PC-9 (cell line): ENCODE measurements around the gene PLEKHH1. TPM values are rescaled to one million over a fixed set of nuclear protein-coding genes. Genes with fewer than 3 reads are reported as not detected.

Experiments used
- BruUV-seq: library from RNA; stranded (reverse); fragments of 400-500 nt; replicated peaks from 2 replicates; lab custom pipeline; 2021; lab: Mats Ljungman, UMichigan
- CTCF ChIA-PET: fragments of 300-600 bp; sonication (Branson Sonifier 250); formaldehyde crosslinking; loops from one replicate; lab custom pipeline; 2022; ENCODE audit warnings: antibody characterized with exemption; lab: Charles Lee
- POLR2A ChIA-PET: fragments of 300-600 bp; sonication (Branson Sonifier 250); formaldehyde crosslinking; loops from one replicate; lab custom pipeline; 2022; ENCODE audit warnings: antibody characterized with exemption; ENCODE audit not compliant: unreplicated experiment; lab: Charles Lee
- DNase-seq, 2 experiments: peaks; one replicate each; pipeline versions ENCODE4 v3.0.0 to v3.0.0-alpha.2; 2015 to 2022; ENCODE audit warnings: mixed read lengths in 1 of 2
- H2AFZ ChIP-seq: fragments of 200-600 bp; sonication (generic); 2 replicates; pipeline ENCODE4 v1.8.1; 2017; ENCODE audit warnings: antibody characterized with exemption
- H3F3A ChIP-seq: fragments of 200-600 bp; sonication (generic); 2 replicates; pipeline ENCODE4 v1.8.1; 2017; ENCODE audit warnings: antibody characterized with exemption, mild to moderate bottlenecking, low read depth; ENCODE audit not compliant: insufficient read depth
- H3K27ac ChIP-seq: fragments of 200-600 bp; sonication (generic); 2 replicates; pipeline ENCODE4 v1.6.1; 2016; ENCODE audit warnings: mixed run types
- H3K27me3 ChIP-seq: fragments of 200-600 bp; sonication (generic); 2 replicates; pipeline ENCODE4 v1.6.1; 2016; ENCODE audit warnings: low read depth, mixed run types; ENCODE audit not compliant: insufficient read depth
- H3K36me3 ChIP-seq: fragments of 200-600 bp; sonication (generic); 2 replicates; pipeline ENCODE4 v1.6.1; 2016; ENCODE audit warnings: low read depth, mixed run types
- H3K4me1 ChIP-seq: fragments of 200-600 bp; sonication (generic); replicated peaks from 2 replicates; pipeline ENCODE4 v1.6.1; 2016; ENCODE audit warnings: mixed run types; ENCODE audit not compliant: insufficient read depth
- H3K4me2 ChIP-seq: fragments of 200-600 bp; sonication (generic); 2 replicates; pipeline ENCODE4 v1.6.1; 2017; ENCODE audit warnings: mixed run types
- H3K4me3 ChIP-seq: fragments of 200-600 bp; sonication (generic); 2 replicates; pipeline ENCODE4 v1.6.1; 2016; ENCODE audit warnings: mixed run types
- H3K79me2 ChIP-seq: fragments of 200-600 bp; sonication (generic); 2 replicates; pipeline ENCODE4 v1.6.1; 2017; ENCODE audit warnings: low read depth, mixed run types
- H3K9me2 ChIP-seq: fragments of 200-600 bp; sonication (generic); 2 replicates; pipeline ENCODE4 v1.8.1; 2017; ENCODE audit warnings: mild to moderate bottlenecking; ENCODE audit not compliant: insufficient read depth
- H3K9me3 ChIP-seq: fragments of 200-600 bp; sonication (generic); 2 replicates; pipeline ENCODE4 v1.8.1; 2016; ENCODE audit warnings: low read depth; ENCODE audit not compliant: insufficient read depth
- H4K20me1 ChIP-seq: fragments of 200-600 bp; sonication (generic); 2 replicates; pipeline ENCODE4 v1.8.1; 2017; ENCODE audit not compliant: insufficient read depth
- CTCF ChIP-seq: fragments of 200-600 bp; sonication (generic); conservative IDR thresholded peaks from 2 replicates; pipeline ENCODE4 v1.6.1; 2017; ENCODE audit warnings: mixed run types, antibody characterized with exemption, mild to moderate bottlenecking, moderate library complexity
- EZH2 ChIP-seq: fragments of 200-600 bp; sonication (generic); IDR thresholded peaks from 2 replicates; pipeline ENCODE4 v1.8.0; 2017; ENCODE audit warnings: antibody characterized with exemption, low read depth
- intact Hi-C: fragments of 100-400 bp; cut with micrococcal nuclease; formaldehyde crosslinking; loops from one replicate; pipeline ENCODE4 v1.10.0; 2022; ENCODE audit not compliant: unreplicated experiment
- total RNA-seq: library from RNA; stranded (reverse); gene quantifications from 2 replicates; pipeline ENCODE4 v1.2.3, GENCODE V29; 2021

Gene PLEKHH1
- total RNA-seq, 1 experiment from 2014 or later = 13.6 TPM

- Histone ChIP-seq H3K4me2 (no peak overlapping the region), H2AFZ (no peak overlapping the region), H3K4me3 (no peak overlapping the region), H3K36me3 (no peaks in the 10 kb centered on the region), H3K27ac (no peak overlapping the region), H3K4me1 (peaks cover 3% of the 10 kb centered on the region; the same call in 1 of the 2 replicates), H3K79me2 (no peaks in the 10 kb centered on the region), H4K20me1 (no peaks in the 10 kb centered on the region), H3F3A (peaks cover under 1% of the 10 kb centered on the region; the same call in 1 of the 2 replicates), H3K27me3 (no peaks in the 10 kb centered on the region), H3K9me3 (no peaks in the 10 kb centered on the region), H3K9me2 (no peaks in the 10 kb centered on the region)
- no peak for TF ChIP-seq CTCF
- TF ChIP-seq EZH2 = no peak
- no peak for DNase-seq
- BruUV-seq = no TSS peak
- intact Hi-C loops = no loop called here
- POLR2A ChIA-PET = no interaction called here
- CTCF ChIA-PET = interaction anchor here (0.6 kb wide), 2 partner anchors 54 to 81 kb away, joined by 3 read pairs; no protein-coding TSS in a partner anchor
Observed at GRCh38 chr14:67505254-67505653, 27.8 kb upstream of the PLEKHH1 start.

- TF ChIP-seq EZH2 (no peak), CTCF (no peak)
- POLR2A ChIA-PET = interaction anchor here (0.6 kb wide), 1 partner anchor 99 kb away, joined by 7 read pairs; no protein-coding TSS in a partner anchor
- no TSS peak for BruUV-seq
Observed at GRCh38 chr14:67508956-67509355, 24.1 kb upstream of the PLEKHH1 start.

GRCh38 chr14:67510121-67510520 is 23.0 kb upstream of the PLEKHH1 start:
- Histone ChIP-seq H3K9me3 (no peaks in the 10 kb centered on the region), H3F3A (peaks cover 10% of the 10 kb centered on the region; the same call in 1 of the 2 replicates), H3K4me1 (peaks cover 21% of the 10 kb centered on the region), H3K4me2 (no peak overlapping the region), H3K27me3 (no peaks in the 10 kb centered on the region; the same call in 1 of the 2 replicates), H4K20me1 (no peaks in the 10 kb centered on the region), H3K79me2 (no peaks in the 10 kb centered on the region), H3K4me3 (no peak overlapping the region), H2AFZ (no peak overlapping the region), H3K27ac (no peak overlapping the region), H3K36me3 (no peaks in the 10 kb centered on the region), H3K9me2 (no peaks in the 10 kb centered on the region)
- intact Hi-C loops = no loop called here
- TF ChIP-seq CTCF = no peak
- ChIA-PET POLR2A (interaction anchor here (0.6 kb wide), 1 partner anchor 203 kb away, joined by 19 read pairs; no protein-coding TSS in a partner anchor), CTCF (interaction anchor here (0.9 kb wide), 1 partner anchor 82 kb away, joined by 3 read pairs; no protein-coding TSS in a partner anchor)
- DNase-seq = no peak
- no TSS peak for BruUV-seq

More at GRCh38 chr14:67508956-67509355, 24.1 kb upstream of the PLEKHH1 start:
- H3K4me1 ChIP-seq = peaks cover 14% of the 10 kb centered on the region
- H3K36me3 ChIP-seq = no peaks in the 10 kb centered on the region
- H3K27me3 ChIP-seq = no peaks in the 10 kb centered on the region
- CTCF ChIA-PET = no interaction called here
- no peak overlapping the region for H2AFZ ChIP-seq
- H3K4me3 ChIP-seq = no peak overlapping the region
- no peak overlapping the region for H3K27ac ChIP-seq
- intact Hi-C loops = no loop called here
- no peaks in the 10 kb centered on the region for H3K9me2 ChIP-seq
- H3K9me3 ChIP-seq = no peaks in the 10 kb centered on the region
- H3F3A ChIP-seq = peaks cover 10% of the 10 kb centered on the region; the same call in 1 of the 2 replicates
- no peak overlapping the region for H3K4me2 ChIP-seq
- H4K20me1 ChIP-seq = no peaks in the 10 kb centered on the region
- no peak for DNase-seq
- H3K79me2 ChIP-seq = no peaks in the 10 kb centered on the region
